Esophagus muscularis mucosa (tissue), 4 donors: ENCODE measurements around the gene ZC2HC1B. TPM values are rescaled to one million over a fixed set of nuclear protein-coding genes. Genes with fewer than 3 reads are reported as not detected.
"Not testable (repeated sequence)": the region's sequence is repeated elsewhere in the genome, so short reads cannot be mapped to it uniquely, and the experiment has no call there.

Experiments used
- DNase-seq: peaks from one replicate; pipeline ENCODE4 v3.0.0-alpha.2; 2017; ENCODE audit errors: extremely low spot score
- H3K27ac ChIP-seq, 4 donors: fragments of 200-600 bp; sonication (generic); replicated peaks in 1 of 4; 1 replicate in 3 of 4; 2 replicates in 1 of 4; pipeline ENCODE4 v1.5.1; 2016 to 2019; ENCODE audit warnings: mild to moderate bottlenecking in 1 of 4
- H3K27me3 ChIP-seq, 4 donors: fragments of 200-600 bp; sonication (generic); one replicate each; pipeline versions ENCODE4 v1.5.1 to v1.6.0; 2016 to 2019
- H3K36me3 ChIP-seq, 4 donors: fragments of 200-600 bp; sonication (generic); one replicate each; pipeline ENCODE4 v1.5.1; 2016 to 2019
- H3K4me1 ChIP-seq, 4 donors: fragments of 200-600 bp; sonication (generic); one replicate each; pipeline ENCODE4 v1.5.1; 2016 to 2019
- H3K4me3 ChIP-seq, 4 donors: fragments of 200-600 bp; sonication (generic); 1 replicate in 2 of 4; 2 replicates in 2 of 4; pipeline ENCODE4 v1.5.1; 2016 to 2019; ENCODE audit warnings: mild to moderate bottlenecking in 4 of 4, moderate library complexity in 1 of 4
- H3K9me3 ChIP-seq, 4 donors: fragments of 200-600 bp; sonication (generic); 1 replicate in 3 of 4; 2 replicates in 1 of 4; pipeline ENCODE4 v1.5.1; 2016 to 2019
- CTCF ChIP-seq, 3 experiments: fragments of 200-600 bp in 2 of 3; fragments of 450-650 bp in 1 of 3; sonication (generic) in 2 of 3; IDR thresholded peaks; one replicate each; pipeline ENCODE4 v1.5.1; 2017 to 2019; ENCODE audit warnings: antibody characterized with exemption in 3 of 3, mild to moderate bottlenecking in 2 of 3, moderate library complexity in 1 of 3
- EP300 ChIP-seq: sonication (generic); formaldehyde crosslinking; IDR thresholded peaks from one replicate; pipeline ENCODE4 v1.6.1; 2017; ENCODE audit warnings: antibody characterized with exemption
- POLR2A ChIP-seq: fragments of 450-650 bp; IDR thresholded peaks from one replicate; pipeline ENCODE4 v1.6.1; 2017; ENCODE audit warnings: antibody characterized with exemption, moderate library complexity, mild to moderate bottlenecking, low read depth
- POLR2AphosphoS5 ChIP-seq, 2 donors: sonication (generic); formaldehyde crosslinking; IDR thresholded peaks; one replicate each; pipeline ENCODE4 v1.6.1; 2017; ENCODE audit warnings: antibody characterized with exemption in 2 of 2
- WGBS: methylation state at CpG from one replicate; pipeline ENCODE4 v1.1.5; 2018; 5-methylcytosine and 5-hydroxymethylcytosine counted together
- intact Hi-C: fragments of 100-400 bp; cut with DNase I; formaldehyde crosslinking; loops from one replicate; pipeline ENCODE4 v1.15.1; 2023
- total RNA-seq, 4 donors: library from RNA; depleted of rRNA; stranded (reverse); fragments of >200 nt; gene quantifications; one replicate each; pipeline versions ENCODE4 v1.1.0 to v1.2.1, GENCODE V29; 2016

ZC2HC1B gene
- total RNA-seq, 4 donors from 2014 or later: not detected

- Histone ChIP-seq H3K27ac (no peak overlapping the region), H3K4me1 (no peaks in the 10 kb centered on the region), H3K27me3 (no peaks in the 10 kb centered on the region), H3K36me3 (peaks cover 34 to 81% (median 56%) of the 10 kb centered on the region in 4 donors), H3K9me3 (no peaks in the 10 kb centered on the region), H3K4me3 (no peak overlapping the region)
- intact Hi-C loops: no loop called here
- TF ChIP-seq CTCF (IDR thresholded peaks at IDR 0.05) (no peak), EP300 (no peak), POLR2AphosphoS5 (IDR thresholded peaks at IDR 0.05) (no peak), POLR2A (no peak)
- DNase-seq: no peak
- 69% methylated on average over 2 of the region's 2 CpGs for WGBS
Observed at GRCh38 chr6:143863771-143864170, 503 bp upstream of the ZC2HC1B start.

GRCh38 chr6:143867236-143867635 is 3.0 kb downstream of the ZC2HC1B start:
- H3K4me1 ChIP-seq: no peaks in the 10 kb centered on the region
- no peak overlapping the region for H3K27ac ChIP-seq
- H3K9me3 ChIP-seq: no peaks in the 10 kb centered on the region
- intact Hi-C loops: no loop called here
- no peak overlapping the region for H3K4me3 ChIP-seq
- no peak for TF ChIP-seq CTCF (IDR thresholded peaks at IDR 0.05)
- no peak for TF ChIP-seq POLR2A
- no peak for TF ChIP-seq EP300
- no peak for TF ChIP-seq POLR2AphosphoS5 (IDR thresholded peaks at IDR 0.05)
- no peaks in the 10 kb centered on the region for H3K27me3 ChIP-seq
- peaks cover 4 to 46% (median 22%) of the 10 kb centered on the region in 4 donors for H3K36me3 ChIP-seq
- DNase-seq: no peak

GRCh38 chr6:143868808-143869207 is 4.5 kb downstream of the ZC2HC1B start:
- not testable (repeated sequence) for H3K4me1 ChIP-seq

GRCh38 chr6:143871202-143871730 is 7.0 kb downstream of the ZC2HC1B start:
- 100% methylated on average over 1 of the region's 1 CpG for whole genome bisulfite sequencing
- H3K9me3 ChIP-seq, DNase-seq, H3K4me1 ChIP-seq, intact Hi-C loops, H3K36me3 ChIP-seq, H3K27me3 ChIP-seq, H3K27ac ChIP-seq, H3K4me3 ChIP-seq: not testable (repeated sequence)

More at GRCh38 chr6:143868808-143869207, 4.5 kb downstream of the ZC2HC1B start:
- peaks cover 0 to 30% (median 14%) of the 10 kb centered on the region in 4 donors for H3K36me3 ChIP-seq
- H3K4me3 ChIP-seq, H3K9me3 ChIP-seq, DNase-seq, intact Hi-C loops, H3K27me3 ChIP-seq, H3K27ac ChIP-seq: not testable (repeated sequence)
- WGBS: 96% methylated on average over 3 of the region's 3 CpGs

- H3K4me1 ChIP-seq: no peaks in the 10 kb centered on the region
- 88% methylated on average over 2 of the region's 2 CpGs for WGBS
- H3K27me3 ChIP-seq: no peaks in the 10 kb centered on the region
- intact Hi-C loops: no loop called here
- no peak for DNase-seq
- H3K9me3 ChIP-seq: peaks cover 0 to 6% (median 0%) of the 10 kb centered on the region in 4 donors
- no peak overlapping the region for H3K4me3 ChIP-seq
- no peak overlapping the region for H3K27ac ChIP-seq
- H3K36me3 ChIP-seq: no peaks in the 10 kb centered on the region
- no peak for TF ChIP-seq CTCF (IDR thresholded peaks at IDR 0.05)
- TF ChIP-seq EP300: no peak
- TF ChIP-seq POLR2A: no peak
Observed at GRCh38 chr6:143872201-143872600, 7.9 kb downstream of the ZC2HC1B start.

GRCh38 chr6:143873600-143873999 is 9.3 kb downstream of the ZC2HC1B start:
- H3K27ac ChIP-seq, intact Hi-C loops, H3K9me3 ChIP-seq, H3K4me3 ChIP-seq, H3K4me1 ChIP-seq, DNase-seq, H3K36me3 ChIP-seq, H3K27me3 ChIP-seq: not testable (repeated sequence)
- 93% methylated on average over 4 of the region's 4 CpGs for WGBS

GRCh38 chr6:143874503-143874902 is 10.2 kb downstream of the ZC2HC1B start:
- H3K4me1 ChIP-seq, intact Hi-C loops, H3K27me3 ChIP-seq: not testable (repeated sequence)

More at GRCh38 chr6:143874503-143874902, 10.2 kb downstream of the ZC2HC1B start:
- H3K4me3 ChIP-seq, H3K27ac ChIP-seq, H3K36me3 ChIP-seq, H3K9me3 ChIP-seq, DNase-seq: not testable (repeated sequence)
